GM19035 (cell line): ENCODE data around the gene ANKRD40CL.
"Not testable (repeated sequence)": the region's sequence is repeated elsewhere in the genome, so short reads cannot be mapped to it uniquely, and the experiment has no call there.

ENCODE experiments used
- ATAC-seq: cut with Tn5 transposase; IDR thresholded peaks from one replicate; pipeline ENCODE4 v1.9.1; 2021; ENCODE audit not compliant: unreplicated experiment

Gene ANKRD40CL

DNA sequence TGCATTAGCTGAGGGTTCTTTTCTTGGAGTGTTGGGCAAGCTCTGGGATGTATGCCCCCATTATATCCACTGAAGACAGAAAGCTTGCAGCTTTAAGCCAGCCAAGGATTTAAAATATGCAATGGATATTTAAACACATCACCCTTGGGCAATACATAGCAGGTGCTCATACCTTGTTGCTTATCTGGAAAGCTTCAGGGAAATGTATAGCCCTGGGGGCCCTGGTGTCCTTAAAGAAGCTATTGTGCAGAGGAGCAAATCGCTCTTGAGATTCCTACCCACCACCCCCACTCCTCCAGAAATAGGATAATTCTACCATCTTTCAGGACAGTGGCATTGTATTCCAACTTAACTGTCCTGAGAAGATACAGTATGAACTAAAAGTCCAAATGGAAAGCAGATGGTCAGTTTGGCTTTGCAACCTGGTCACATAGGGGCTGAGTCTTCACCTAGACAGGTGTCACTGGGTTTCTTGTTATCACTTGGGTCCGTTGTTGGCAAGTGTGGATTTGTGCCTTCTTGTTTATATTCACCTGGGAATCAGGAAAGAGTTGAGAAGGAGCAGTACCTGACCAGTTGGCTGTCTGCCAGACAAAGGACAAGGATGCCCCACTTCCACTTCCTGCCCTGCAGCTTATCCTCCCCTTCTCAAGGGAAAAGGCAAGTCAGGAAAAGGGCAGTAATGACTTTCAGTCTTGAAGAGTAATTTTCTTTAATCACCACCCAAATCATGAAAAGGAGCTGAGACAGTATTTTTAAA lies 3.4 kb downstream of the ANKRD40CL start:
- ATAC-seq, result no peak

DNA sequence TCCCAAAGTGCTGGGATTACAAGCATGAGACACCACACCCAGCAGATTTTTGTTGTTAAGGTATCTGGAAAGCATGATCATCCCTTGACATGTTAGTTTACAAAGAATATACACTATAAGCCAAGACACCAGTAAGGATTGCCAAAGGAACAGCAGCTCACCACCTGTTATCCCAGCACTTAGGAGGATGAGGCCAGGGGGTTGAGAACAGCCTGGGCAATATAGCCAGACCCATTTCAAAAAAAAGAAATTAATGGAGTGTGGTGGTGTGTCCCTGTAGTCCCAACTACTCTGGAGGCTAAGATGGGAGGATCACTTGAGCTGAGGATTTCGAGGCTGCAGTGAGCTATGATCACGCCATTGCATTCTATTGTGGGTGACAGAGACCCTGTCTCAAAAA lies 5.1 kb downstream of the ANKRD40CL start:
- ATAC-seq, result no peak

DNA sequence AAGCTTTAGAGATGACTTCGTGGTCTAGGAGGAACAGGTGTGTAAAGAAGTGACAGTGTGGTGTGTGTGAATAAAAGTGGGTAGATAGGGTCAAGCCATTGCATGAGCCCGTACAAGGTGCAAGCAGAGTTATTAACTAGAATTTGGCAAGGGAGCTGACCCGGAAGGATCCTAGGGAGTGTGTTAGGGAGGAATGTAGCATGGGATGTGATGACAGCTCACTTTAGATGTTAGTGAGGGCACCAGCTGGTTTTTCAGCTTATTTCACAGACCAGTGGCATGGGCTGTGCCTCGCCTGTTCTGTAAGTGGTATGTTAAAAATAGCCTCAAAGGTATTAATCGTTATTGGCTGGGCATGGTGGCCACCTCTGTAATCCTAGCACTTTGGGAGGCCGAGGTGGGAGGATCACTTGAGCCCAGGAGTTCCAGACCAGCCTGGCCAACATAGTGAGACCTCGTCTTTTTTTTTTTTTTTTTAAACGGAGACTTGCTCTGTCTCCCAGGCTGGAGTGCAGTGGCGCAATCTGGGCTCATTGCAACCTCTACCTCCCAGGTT lies 8.3 kb downstream of the ANKRD40CL start:
- no peak for ATAC-seq

DNA sequence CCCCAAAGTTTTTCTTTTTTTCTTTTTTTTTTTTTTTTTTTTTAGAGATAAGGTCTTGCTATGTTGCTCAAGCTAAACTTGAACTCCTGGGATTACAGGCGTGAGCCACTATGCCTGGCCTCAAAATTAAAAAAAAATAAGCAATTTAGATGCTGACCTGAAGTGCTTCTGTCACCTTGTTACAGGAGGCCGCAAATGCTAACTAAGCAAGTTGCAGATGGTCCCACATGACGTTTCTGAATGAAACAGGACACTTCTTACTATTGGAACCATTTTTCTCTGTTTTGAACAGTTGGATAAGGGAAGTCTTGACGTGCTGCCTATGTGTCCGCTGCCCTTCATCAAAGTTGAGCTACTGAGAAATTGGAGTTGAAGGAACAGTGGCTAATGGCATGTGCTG lies 8.8 kb downstream of the ANKRD40CL start:
- ATAC-seq, result no peak

DNA sequence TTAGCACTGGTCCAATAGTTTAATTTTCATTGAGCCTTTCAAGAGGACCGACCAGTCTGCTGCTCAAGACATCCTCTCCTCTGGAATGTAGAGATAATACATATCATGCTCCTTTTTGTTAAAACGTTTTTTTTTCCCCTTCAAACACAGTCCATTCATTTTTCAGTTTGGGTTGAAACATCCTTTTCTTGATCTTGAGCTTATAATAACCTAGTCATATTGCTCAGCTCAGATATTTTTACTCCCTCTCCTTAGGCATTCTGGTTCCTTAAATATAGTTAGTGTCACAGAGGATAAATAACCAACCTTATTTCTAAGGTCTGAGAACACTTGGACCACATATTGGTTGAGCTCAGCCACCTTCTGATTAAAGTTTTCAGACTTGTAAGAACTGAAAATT lies 12.8 kb downstream of the ANKRD40CL start:
- ATAC-seq, result no peak

DNA sequence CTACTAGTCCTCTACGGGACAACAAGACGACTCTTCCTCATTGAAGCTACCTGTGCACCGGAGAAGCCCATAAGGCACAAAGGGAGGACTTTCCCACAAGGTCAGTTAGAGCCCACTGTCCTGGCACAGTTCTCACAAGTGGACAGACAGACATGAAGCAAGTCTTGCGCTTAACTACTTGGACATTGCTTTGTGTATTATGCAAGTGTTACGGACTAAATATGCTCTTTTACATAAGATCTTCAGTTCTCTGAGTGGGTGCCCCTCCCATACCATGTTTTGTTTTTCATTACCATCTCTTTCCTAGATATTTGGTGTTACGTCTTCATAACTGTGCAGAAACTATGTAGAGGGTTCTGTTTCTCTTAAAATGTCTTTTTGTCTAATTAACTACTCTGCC lies 18.1 kb downstream of the ANKRD40CL start:
- no peak for ATAC-seq

DNA sequence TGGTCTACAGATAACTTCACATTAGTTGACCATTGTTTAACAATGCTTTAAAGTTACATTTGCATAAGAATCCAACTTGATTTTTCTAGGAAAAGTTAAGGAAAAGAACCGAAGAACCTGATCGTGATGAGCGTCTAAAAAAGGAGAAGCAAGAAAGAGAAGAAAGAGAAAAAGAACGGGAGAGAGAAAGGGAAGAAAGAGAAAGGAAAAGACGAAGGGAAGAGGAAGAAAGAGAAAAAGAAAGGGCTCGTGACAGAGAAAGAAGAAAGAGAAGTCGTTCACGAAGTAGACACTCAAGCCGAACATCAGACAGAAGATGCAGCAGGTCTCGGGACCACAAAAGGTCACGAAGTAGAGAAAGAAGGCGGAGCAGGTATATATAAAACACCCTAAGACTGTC lies 21.7 kb downstream of the ANKRD40CL start:
- no peak for ATAC-seq

DNA sequence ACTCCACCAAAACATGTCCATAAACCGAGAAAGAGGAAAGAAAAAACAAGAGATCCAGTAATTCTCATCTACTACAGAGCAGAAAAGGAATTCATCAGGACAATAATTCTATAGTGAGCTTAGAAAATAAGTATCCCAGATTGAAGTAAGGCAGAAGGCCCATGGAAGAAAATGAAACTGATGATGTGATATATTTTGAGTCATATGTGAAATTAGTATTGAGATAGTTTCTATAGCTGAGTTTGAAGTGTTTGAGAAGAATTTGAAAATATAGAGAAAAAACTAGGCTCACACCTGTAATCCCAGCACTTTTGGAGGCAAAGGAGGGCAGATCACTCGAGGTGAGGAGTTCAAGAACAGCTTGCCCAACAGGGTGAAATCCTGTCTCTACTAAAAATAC lies 28.2 kb downstream of the ANKRD40CL start:
- no peak for ATAC-seq

DNA sequence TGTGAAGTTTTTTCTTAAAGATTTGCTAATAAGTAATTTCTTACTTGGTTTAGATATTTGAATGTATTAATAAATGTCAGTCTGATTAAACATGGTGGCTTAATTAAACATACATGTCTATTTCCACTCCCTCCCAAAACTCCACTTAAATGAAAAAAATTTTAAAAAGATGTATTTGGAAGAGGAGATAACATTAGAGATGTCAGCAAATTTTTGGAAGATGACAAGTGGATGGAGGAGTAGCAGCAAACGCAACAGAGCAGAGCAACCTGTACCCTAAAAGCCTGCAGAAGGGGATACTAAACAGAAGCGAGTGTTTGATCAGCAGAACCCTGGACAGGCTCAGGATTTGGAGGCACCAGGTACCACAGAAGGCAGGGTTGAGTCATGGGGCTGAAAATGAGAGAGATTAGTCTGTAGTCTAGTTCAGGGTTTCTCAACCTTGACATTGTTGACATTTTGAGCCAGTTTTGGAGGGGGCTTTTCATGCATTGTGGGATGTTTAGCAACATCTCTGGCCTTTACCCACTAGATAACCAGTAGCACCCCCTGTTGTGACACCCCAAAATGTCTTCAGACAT lies 30.1 kb downstream of the ANKRD40CL start:
- no peak for ATAC-seq

DNA sequence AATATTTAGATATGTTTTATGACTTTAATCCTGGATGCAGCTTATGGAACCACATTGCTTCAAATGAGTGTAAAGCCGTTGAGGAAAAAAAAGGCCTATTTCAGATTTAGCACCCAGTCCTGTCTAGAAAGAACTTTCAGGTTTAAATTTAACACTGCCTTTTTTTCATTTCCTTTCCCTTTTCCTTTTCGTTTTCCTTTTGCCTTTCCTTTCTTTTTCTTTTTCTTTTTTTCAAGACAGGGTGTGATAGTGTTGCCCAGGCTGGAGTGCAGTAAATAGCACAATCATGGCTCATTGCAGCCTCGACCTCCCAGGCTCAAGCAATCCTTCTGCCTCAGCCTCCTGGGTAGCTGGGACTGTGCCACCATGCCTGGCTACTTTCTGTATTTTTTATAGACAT lies 32.0 kb downstream of the ANKRD40CL start:
- ATAC-seq, result no peak

DNA sequence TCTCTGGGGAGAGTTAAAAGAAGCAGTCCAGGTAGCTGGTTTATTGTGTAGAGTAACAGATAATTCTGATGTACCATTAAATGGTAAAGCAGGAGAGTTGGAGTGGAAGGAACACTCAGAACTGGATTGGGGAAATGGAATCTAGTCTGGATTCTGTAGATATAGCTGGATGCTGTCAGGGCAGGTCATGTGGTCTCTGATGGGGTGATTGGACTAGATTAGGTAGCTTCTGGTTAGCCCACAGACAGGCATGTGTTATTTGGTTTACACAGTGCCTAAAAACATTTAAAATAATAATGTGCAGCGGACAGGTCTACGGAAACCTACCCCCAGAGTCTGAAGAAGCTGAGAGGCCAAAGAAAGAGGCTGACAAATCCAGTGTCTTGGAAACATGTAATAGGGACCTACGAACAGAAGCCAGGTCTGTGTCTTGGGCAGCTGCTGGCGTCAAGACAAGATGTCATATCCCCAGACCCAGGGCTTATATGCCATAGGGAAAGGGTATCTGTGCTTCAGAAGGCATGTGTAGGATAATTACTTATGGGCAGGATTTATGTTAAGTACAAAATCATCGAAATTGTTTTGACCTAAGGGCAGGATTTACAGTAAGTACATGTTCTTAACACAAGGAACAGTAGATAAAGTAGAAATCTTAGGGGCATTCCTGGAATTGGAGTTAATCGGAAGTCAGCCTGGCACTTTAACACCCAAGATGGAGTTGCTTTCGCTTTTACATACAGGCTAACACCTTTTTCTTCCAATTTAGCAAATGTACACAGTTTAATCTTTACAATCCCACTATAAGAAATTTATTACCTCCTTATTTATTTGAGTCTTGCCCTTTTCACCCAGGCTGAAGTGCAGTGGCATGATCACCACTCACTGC lies 35.5 kb downstream of the ANKRD40CL start:
- ATAC-seq, result no peak

DNA sequence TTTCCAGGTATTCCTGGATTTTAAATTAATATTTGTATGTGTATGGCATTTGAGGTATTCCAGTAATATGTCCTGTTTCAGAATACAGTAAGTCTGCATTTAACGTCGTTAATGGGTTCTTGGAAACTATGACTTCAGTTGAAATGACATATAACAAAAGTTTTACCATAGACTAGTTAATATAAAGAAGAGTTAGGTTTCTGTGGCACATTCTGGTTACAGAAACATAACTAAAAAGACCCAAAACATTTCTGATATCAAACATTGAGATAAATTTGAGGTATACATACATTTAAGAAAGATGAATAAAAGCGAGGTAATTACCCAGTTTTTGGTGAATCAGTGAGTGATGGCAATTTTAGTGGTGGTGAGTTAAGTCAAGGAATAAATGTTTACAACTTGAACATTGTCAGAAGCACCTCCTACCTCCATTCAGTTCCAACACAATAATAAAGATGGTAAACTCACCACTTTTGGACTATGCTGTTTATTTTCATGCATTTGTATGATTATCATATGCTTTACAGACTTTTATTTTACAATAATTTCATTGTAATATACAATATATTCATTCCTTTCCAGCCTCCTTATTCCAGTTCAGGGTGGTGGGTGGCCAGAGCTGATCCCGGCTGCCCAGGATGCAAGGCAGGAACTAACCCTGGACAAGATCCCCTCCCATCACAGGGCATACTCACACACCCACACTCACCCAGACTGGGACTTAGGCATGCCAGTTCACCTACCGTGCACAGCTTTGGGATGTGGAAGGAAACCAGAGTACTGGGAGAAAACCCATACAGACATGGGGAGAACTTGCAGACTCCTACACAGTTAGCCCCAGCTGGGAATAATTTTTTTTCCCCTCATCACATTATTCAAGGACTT lies 38.2 kb downstream of the ANKRD40CL start:
- ATAC-seq, result no peak

DNA sequence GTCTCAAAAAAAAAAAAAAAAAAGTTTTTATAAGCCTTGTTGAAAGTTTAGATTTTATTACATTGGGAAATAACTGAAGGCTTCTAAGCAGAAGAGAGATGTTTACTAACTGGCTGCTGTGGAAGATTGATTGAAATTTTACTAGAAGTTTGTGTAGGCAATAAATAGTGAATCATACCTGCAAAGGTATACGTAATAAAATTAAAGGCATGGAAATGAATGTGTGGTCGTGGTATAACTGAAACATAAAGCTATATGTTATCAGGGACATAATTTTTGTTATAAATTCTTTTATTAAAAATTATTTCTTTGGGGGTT lies 39.2 kb downstream of the ANKRD40CL start:
- ATAC-seq, result no peak

DNA sequence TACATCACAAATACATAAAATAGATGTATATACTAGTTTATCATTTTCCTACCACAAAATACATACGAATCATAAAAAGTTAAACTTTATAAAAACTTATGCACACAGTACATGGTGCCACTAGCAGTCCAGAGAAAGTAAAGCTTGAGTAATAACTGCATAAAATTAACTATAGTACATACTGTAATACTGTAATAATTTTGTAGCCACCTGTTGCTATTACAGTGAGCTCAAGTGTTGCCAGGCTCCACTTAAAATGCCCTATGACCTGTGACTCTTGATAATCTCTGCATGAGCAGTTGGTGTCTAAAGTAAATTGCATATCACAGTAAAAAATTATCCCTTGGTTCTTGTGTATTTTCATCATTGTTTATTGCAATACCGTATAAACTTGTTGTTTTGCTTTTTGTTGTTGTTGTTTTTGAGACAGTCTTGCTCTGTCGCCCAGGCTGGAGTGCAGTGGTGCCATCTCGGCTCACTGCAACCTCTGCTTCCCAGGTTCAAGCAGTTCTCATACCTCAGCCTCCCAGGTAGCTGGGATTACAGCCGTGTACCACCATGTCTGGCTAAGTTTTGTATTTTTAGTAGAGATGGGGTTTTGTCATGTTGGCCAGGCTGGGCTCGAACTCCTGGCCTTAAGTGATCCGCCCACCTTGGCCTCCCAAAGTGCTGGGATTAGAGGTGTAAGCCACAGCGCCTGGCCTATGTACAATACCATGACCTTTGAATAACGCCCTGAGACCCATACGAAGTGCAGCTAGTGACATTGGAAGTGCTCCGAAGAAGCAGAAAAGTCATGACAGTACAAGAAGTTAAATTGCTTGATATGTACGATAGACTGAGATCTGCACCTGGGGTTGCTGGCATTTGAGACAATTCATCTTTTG lies 41.3 kb downstream of the ANKRD40CL start:
- ATAC-seq, result no peak

DNA sequence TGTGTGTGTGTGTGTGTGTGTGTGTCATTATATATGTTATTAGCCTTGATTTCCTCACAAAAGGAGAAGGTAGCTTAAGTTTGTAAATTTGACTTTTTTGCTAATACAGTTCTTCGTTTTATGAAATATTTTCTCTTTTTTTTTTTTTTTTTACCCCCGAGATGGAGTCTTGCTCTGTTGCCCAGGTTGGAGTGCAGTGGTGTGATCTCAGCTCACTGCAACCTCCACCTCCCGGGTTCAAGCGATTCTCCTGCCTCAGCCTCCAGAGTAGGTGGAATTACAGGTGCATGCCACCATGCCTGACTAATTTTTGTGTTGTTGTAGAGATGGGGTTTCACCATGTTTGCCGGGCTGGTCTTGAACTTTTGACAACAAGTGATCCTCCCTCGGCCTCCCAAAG lies 42.7 kb downstream of the ANKRD40CL start:
- not testable (repeated sequence) for ATAC-seq

DNA sequence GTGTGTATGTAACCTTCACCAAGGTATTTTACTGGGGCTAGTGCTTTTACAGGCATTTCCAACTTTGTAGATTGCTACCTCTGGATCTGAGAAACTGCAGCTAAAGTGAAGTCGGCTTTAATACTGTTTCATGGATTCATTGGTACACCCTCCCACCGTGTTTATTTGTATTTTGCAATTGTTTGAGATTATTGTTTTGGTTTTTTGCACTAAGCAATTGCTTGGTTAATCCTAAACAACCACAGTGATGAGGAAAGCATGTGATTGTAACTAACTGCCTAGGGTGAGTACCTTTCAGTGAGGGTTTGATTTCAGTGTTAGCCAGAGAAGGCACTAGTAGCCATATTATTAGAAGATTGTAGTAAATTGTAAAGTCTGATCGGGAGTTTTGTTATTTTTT lies 44.6 kb downstream of the ANKRD40CL start:
- no peak for ATAC-seq

DNA sequence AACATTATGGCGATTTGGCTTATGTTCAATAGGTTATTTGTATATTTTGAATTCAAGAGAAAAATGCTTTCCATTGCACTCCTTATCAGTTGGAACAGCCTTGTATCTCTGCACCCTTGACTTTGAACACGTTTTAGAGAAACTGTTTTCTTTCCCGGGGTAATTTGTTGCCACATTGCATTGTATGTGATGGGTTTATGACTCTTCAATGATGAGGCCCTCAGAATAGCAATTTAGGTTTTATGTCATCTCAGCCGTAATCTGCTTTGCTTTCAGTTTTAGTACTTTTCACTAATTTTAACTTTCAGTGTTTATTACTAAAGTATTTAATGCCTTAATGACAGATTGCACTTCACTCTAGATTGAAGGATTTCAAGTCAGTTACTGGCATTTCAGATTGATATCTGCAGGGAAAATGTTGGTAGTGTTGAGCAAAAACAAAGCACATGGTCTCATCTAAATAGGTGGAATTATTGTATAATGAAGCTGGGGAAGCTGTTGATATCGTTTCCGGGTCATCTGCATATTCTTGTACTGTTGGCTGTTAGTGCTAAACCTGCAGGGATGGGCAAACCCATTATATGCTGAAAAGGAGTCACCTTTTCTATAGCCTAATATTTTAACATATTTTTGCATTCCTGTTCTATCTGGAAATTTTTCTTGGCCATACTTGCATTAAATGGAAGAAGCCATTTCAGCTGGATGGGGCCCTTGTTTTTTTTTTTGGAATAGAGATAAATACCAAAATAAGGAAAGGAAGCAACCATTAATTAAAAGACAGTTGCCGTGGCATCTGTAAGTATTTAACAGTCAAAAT lies 45.9 kb downstream of the ANKRD40CL start:
- no peak for ATAC-seq

DNA sequence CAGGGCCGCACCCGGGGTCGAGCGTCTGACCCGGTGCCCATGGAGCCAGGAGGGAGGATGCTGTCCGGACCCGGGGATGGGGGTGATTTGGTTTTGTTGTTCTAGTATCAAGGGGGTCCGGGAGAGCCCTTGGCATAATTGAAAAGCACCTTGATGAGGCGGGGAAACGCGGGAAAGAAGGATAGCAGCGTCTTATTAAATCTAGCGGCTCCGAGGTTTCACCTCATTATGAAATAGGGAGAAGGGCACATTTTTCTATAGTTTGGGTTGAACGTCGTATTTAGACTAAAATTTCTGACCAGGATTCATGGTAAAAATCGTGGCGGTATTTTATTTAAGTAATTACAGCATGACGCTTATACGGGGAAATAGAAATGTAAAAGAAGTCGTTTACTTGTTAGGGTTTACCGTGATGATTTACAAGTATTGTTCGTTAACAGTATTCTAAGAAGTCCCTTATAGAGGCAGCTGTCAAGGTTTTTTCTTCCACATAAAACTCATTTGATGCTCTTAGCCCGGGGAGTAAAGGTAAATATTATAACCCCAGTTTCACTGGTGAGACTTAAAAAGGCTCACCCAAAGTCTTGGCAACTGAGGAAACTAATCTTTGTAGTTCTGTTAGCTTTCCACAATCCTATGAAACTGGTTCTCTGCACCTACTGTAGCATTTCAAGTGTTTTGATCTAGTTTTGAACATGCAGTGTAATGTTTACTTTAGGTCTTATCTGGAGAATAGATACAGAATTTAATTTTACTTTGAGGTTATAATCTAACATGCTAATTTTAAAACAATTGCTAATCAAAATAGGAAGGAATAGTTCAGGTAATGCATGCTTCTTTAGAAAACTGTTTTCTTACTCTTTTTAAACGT lies 47.2 kb downstream of the ANKRD40CL start:
- no peak for ATAC-seq
